HG03039 (cell line): ENCODE results near the gene RRAGC.
A peak's percentile ranks its signal among the peaks of the same experiment; 100 is the strongest.
"Not testable (repeated sequence)": the region's sequence is repeated elsewhere in the genome, so short reads cannot be mapped to it uniquely, and the experiment has no call there.

Experiments
- ATAC-seq: cut with Tn5 transposase; IDR thresholded peaks from one replicate; pipeline ENCODE4 v1.9.1; 2021; ENCODE audit warnings: mild to moderate bottlenecking, moderate library complexity; ENCODE audit not compliant: unreplicated experiment

Gene RRAGC

GRCh38 chr1:38818175-38818976 is 41.2 kb downstream of the RRAGC start:
- ATAC-seq: no peak

DNA sequence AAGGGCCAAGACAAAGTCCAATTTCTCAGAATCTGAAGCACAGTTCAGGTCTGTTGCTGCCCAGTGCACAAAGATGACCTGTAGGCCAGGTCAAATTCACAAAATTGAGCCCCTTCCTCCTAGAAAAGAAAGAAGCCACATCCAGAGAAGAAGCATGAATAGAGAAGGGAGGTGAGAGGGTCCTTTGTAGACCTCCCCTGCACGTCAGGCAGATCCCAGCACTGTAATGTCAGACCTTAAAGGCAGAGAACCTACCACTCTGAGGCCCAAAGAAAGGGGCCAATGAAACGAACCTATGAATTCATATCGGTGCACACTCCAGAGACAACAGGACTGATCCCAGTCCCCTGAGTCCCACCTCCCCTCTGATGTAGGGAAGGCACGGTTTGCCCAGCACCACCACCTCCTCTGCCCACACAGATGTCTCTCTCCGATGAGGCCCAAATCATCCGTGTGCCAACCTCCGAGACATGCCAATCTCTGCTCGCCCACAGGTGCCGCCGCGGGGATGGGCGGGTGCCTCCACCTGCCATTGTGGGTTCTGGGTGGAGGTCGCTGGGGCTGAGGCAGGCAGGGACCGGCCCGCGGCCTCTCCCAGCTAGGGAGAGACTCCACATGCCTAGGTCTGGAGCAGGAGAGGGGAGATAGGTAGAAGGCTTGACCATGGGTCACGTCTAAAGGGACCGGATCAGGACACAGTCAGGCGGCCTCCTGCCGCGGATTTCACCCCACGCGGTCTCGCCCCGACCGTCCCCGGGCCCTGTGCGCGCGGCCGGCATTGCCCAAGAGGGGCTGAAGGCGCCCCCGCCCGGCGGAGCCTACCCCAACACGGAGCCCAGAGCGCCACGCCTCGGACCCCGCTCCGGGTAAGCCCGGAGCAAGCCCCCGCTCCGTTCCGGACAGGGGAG is 42.1 kb downstream of the RRAGC start:
- no peak for ATAC-seq

DNA sequence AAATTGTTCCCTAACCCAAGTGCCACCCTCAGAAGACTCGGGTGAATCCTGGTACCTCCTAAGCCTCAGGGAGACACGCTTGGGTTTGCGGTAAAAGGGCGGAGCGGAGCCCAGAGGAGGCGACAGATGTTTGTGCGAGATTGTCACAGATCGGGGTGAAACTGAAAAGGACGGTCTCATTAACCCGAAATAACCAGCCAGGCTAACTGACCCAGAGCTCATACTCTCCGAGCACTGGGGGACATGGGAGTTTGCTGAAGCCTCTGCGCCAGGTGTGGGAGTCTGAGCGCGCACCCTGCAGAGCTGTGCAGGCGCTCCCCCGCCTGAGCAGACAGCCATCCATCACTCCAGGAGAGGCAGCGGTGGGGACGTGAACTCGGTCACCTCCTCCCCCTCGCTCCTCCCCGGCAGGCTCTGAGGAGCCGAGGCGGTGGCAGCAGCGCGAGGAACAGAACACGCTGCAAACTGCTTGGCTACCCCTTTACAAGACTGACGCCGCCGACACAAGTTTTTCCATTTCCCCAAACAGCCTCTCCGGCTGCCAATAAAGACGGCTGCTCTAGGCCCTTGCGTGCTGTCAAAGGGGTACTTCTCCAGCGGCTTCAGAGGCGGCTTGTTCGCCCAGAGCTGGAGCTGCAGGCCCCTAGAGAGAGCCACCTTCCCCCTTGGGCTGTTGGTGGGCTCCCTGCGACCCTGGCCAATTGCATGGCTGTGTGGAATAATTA is 43.5 kb downstream of the RRAGC start:
- peak; percentile 71 for ATAC-seq

DNA sequence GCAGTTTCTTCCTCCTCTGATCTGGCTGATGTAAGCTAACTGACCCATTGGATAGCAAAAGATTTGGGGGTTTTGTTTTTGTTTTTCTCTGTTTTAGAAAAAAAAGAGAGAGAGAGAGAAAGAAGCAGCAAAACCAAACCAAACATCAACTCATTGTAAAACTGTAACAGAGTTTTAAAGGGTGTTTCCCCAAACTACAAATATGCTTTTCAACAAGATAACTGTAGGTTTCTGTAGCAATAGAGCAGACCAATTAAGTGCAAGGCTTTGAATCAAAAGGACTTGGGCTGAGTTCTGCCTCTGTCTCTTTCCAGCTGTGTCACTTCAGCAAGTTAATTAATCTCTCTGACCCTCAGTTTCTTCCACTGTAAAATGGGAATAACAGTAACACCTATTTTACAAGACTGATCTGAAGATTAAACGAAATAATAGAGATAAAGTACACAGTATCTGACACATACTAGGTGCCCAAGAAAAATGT is 44.5 kb downstream of the RRAGC start:
- no peak for ATAC-seq

GRCh38 chr1:38814444-38814983 is 45.1 kb downstream of the RRAGC start:
- no peak for ATAC-seq

GRCh38 chr1:38812981-38813380 is 46.6 kb downstream of the RRAGC start:
- ATAC-seq: no peak

DNA sequence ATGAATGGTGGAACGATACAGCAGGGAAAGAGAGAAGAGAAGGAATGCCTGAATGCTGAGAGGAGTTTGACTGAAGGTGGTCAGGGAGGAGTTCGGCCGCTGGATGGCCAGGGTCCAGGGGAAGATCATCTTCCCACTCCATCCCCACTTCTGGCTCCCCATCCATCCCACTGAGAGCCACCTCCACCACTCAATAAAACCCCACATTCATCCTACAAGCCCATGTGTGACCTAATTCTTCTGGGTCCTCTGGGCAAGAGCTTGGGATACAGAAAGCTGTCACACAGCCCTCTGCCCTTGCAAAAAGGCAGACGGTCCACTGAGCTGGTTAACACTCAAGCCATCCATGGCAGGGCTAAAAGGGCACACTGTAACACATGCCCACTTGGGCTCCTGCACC is 48.1 kb downstream of the RRAGC start:
- ATAC-seq: not testable (repeated sequence)

- no peak for ATAC-seq
These were observed 53.5 kb downstream of the RRAGC start for GRCh38 chr1:38806090-38806489.

- no peak for ATAC-seq
These were observed 54.5 kb downstream of the RRAGC start for GRCh38 chr1:38805036-38805435.

DNA sequence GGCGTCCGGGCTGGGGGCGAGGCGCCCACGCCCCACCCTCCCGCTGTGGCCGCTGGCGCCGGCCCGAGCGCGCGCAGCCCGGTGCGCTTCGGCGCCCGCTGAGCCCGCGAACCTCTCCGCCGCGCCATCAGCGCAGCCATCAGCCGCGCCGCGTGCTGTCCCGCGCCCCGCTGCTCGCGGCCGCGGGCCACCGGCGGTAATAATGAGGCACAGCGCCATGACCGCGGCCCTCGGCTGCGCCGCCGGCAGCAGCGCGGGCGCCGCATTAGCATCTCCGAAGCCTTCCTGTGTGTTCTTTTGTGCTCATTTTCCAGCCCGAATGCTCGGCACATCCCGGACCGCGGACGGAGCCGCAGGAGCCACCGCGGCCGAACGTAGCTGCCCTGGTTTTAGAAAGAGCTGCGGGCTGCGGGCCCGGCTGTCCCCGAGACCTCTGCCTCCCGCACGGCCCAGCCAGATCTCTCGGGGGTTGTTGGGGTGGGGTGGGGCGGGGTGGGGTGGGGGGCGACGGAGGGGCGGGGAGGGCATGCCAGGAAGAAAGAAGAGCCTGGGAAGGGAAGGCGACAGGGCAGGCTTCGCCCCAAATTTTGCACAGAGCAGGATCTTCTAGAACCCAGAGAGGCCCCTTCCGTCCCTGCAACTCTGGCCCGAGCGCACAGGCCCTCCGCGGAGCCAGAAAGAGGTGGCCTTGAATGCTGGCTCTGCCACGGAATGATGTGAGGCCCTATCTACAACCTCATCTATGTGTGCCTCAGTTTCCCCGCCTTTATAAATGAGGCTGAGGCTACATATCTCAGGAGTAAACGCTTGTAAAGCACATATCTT is 55.3 kb downstream of the RRAGC start:
- ATAC-seq: no peak

- no peak for ATAC-seq
These were observed 55.9 kb downstream of the RRAGC start for GRCh38 chr1:38803647-38804046.

DNA sequence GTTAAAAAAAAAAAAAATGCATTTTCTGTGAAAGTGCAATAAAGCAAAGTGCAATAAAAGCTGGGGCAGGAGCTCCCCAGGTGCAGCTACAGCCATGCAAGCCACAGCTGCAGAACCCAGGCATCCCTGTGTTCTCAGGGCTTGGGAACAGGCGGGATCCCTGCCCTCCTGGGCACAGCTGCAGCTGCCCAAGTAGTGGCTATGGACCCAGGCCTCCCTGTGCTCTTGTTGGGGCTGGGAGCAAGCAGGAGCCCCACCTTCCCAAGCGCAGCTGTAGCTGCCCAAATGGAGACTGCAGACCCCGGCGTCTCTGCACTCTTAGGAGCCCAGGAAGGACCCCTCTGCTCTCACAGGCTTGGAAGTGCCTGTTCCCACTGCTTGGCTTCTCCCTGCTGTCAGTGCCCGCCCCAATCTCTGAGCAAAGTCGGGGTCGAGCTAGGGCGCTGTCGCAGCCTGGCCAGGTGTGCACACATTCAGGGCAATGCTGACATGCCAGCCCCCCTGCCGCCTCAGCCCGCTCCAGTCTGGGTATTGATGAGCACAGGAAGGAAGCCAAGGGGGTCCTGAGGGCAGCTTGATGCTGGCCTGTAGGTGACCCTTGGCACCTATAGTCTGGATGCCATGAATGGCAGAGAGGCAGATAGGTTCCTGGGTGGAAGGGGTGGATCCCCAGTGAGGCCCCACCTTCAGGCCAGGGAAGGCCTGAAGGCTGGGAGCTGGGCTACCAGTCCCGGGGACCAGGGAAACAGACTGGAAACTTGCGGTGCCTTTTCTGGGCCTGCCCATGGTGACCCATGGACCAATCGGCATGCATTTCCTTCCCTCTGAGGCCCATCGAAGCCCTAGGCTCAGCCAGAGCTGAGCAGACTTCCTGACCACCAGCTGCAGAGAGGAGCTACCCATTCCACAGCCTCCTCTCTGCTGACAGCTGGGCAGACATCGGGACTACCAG is 58.6 kb downstream of the RRAGC start:
- ATAC-seq: no peak

GRCh38 chr1:38793299-38793698 is 66.3 kb downstream of the RRAGC start:
- no peak for ATAC-seq

DNA sequence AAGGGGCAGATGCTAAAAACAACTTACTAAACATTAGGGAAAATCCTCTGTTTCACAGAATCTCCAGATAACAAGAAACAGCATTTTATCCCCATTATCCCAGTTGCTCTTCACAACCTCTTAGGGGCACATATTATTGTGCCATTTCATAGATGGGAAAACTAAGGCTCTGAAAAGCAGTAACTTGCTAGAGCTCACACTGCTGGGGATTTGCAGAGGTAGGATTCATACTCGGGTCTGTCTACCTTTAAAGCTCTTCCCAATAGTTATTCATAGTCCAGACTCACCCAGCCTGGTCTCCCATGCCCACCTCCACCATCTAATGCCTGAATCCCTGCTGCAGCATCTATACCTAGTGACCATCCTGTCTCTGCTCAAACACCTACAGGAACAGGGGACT is 67.7 kb downstream of the RRAGC start:
- no peak for ATAC-seq

DNA sequence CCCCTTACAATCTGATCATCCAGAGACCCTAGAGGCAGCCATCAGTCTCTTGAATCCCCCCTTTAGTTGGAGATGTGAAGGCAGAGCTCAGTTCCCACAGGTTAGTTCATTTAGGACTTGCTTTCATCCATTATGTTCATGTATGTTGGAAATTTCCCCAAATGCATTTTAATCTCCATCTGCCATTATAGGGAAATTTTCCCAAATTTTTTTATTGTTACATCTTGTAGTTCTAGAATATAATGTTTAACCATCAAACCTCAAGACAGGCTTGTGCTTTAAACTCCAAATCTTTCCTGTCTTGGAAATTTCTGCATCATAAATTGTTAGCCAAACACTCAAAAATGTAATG is 68.4 kb downstream of the RRAGC start:
- ATAC-seq: no peak

GRCh38 chr1:38790422-38791163 is 69.0 kb downstream of the RRAGC start:
- ATAC-seq: no peak

- no peak for ATAC-seq
These were observed 69.9 kb downstream of the RRAGC start for GRCh38 chr1:38789498-38790169.
